G401.6 (cell line): ENCODE data around the gene NDUFC1.
"Not testable (repeated sequence)": the region's sequence is repeated elsewhere in the genome, so short reads cannot be mapped to it uniquely, and the experiment has no call there.

Source experiments
- FAIRE-seq: peaks from 2 replicates; lab custom pipeline; 2012; peaks lifted over from hg19 to GRCh38; lab: Jason Lieb, UNC

NDUFC1 gene

DNA sequence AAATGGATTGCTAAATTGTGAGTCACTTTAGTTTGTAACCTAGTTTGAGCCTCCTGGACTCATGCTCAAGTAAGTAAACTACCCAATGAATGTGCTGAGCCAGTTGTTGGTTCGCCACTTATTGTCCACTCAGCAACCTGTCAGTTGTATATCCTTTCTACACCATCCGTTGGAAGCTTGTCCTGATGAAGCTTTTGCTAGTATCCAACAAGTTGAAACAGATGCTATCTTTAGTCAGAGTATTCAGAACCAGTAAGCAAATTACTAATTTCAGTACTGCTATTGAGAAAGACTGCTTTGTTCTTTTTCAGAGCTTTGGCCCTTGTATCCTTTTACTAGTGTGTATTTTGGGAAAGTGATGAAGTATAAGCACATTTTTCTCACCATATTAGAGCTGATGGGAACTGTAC lies 5.3 kb downstream of the NDUFC1 start:
- no peak for FAIRE-seq

DNA sequence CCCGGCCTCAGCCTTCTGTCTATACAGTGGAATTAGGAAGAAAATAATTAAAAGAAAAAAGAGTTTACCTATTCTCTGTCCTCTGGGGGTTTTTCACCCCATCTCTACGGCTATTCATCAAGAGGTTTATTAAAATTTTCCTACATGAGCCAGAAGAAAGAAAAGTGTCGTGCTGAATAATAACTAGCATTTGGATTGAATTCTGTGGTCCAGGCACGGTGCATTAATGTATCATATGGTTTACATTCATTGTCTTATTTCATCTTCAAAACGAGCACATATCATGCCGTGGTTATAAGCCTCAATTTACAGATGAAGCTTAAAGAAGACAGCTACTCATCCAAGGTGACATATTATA lies 6.4 kb downstream of the NDUFC1 start:
- FAIRE-seq = no peak

DNA sequence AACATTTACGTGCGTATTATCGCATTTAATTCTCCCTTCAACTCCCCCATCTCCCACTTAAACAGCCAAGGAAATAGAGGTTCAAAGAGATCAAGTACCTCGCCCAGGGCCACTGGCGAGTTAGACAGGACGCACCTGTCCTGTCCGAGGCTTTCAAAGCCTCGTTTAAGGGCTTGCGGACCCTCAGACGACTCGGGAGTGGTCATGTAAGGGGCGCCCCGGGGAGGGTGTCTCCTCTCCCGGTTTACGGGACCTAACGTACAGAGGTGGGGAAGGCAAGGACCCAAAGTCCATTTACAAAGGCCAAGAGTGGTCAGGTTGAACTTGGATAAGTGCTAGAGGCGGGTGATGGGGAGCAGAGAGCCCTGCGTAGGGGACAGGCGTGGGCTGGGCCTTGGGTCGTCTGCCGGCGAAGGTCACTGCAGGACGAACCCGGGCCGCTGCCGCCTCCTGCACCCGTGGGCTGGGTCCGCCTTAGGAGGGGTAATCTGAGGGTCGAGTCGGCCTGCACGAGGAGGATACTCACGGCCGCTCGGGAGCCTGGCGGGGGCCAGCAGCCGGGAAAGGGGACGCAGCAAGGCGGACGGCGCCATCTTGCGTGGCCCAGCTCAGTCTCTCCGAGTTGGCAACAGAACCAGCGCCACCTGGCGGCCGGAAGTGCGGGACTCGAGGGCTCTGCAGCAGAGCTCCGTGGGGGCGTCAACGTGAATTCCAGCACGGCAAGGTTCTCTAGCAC lies 6.9 kb downstream of the NDUFC1 start:
- FAIRE-seq = peak; percentile 86

DNA sequence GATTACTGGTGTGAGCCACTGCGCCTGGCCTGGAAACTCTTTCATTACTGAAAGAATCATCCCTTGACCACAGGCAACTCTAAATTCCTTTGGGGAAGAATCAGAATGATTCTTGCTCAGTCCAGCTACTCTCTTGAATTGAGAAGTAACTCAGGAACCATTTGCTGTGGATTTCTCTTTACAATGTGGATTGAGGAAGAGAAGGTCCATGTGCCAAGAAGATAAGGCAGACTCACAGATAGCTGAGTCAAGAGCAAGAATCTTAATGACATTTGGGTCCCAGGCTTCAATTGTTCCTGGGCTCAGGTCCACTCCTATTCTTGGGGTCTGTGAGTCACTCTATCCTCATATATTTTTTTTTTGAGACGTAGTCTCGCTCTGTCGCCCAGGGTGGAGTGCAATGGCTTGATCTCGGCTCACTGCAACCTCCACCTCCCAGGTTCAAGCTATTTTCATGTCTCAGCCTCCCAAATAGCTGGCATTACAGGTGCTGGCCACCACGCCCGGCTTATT lies 16.0 kb downstream of the NDUFC1 start:
- no peak for FAIRE-seq

DNA sequence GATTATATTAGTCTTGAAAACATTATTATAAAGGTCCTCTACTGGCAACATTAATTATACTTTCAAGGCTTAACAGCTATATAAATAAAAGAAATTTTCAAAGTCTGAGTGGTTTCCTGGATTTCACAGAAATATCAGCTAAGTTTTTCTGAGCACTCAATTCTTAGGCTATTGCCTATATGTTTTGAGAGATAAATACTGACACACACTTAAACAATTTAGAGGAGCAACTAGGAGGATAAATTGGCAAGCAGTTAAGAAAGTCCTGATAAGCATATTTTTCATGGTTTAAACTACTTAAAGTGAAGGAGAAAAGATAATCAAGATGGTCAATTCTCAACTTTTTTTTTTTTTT lies 19.6 kb downstream of the NDUFC1 start:
- FAIRE-seq = no peak

DNA sequence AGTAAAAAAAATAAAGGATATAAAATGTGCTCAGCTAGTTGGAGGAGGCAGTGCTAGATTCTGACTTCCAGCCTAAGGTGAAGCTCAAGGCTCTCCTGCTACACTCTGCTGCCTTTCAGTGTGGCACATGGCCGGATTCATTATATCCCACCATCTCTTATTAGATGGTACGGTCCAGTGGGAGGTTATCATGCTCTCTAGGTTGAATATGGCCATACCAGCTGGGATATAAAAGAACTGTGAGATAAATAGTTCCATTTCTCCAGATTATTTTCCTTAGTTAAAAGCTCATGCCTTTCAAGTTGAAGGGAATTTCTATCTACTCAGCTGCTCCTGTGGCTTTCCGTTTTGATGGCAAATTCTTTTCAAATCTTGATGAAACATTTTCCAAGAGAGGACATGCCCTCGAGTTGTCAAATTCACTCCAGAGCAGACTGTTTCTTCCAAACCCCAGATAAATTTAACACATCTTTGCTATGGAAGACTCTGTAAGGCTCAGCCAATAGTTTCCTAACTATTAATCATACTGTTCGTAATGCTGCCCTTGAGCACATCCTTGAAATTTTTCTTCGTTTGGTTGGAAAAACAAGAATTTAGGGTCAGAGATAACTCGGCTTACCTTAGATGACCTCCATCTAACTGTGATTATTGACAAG lies 20.1 kb downstream of the NDUFC1 start:
- no peak for FAIRE-seq

DNA sequence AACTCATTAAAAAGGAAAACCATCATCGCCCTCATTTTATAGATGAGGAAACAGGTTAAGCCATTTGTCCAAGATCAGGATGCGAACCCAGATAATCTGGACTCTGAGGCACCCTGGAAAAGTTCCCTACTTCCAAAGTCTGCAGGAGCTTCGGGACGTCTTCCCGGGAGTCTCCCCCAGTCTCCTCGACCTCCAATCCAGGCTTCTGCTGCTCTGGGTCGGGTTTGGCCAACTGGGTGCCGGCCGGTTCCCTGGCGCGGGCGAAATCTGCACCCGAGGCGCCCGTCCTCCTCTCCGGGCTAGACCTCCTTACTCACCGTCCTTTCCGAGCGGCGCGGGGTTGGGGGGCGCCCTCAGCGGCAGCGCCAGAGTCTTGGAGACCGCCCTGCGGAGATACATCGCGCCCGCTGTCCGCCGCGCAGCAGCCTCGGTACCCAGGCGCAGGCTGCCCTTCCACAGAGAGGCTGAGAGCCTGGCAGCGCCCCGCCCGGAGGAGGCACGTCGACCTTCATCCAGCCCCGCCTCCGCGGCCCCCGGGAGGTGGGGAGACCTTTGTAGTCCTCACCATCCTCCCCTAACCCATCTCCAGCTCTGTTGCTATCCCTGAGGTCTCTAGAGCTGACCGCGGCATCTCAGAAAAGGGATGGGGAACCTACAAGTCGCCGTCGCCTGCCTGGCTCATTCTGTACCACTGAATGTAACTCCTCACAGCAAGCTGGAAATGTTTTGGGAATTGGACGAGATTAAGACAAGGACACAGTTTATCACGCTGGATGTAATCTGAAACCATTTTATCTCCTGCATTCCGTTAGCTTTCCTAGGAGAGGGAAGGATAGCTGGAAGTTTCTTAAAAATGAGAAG lies 22.3 kb downstream of the NDUFC1 start, which contains the start of gene MGARP:
TSS of gene MGARP (minus strand) at position 466 of the 861 bp plus-strand sequence. CDS start at position 399, 67 bp downstream.
- FAIRE-seq = no peak

DNA sequence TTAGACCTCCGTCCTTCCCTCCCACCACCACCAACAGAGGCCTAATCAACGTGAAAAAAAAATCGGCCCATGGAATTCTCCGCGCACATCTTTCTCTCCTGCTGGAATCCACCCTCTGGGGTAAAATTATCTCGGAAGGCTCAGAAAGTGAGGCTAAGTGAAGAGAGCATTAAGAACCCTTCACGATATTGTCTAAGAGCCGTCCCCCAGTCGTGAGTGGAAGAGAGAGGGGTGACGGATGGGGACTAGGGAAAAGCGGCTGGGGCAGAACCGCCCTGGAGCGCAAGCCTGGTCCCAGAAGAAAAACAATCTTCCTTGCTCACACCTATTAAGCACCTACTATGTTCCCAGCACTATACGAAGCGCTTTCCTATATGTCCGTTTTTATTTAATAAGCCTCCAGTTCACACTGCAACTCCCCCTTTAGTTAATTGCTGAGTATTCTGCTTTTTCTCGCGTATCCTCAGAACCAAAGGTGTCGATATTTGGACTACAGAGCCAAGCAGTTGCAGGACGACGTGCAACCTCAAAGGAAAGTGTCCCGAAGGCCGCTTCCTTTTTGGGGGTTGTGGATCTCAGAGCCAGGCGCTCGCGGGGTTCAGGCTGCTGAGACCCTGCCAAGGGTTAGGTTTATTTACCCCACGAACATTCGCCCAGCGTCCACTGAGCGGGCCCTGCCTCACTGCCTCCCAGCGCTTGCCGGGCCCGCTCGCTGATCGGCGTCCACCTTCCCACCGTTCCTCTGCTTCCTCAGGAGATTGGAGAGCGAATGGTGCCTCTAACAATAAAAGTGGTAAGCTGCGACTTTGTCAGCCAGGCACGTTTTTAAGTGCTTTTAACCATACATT lies 23.1 kb downstream of the NDUFC1 start:
- no peak for FAIRE-seq

DNA sequence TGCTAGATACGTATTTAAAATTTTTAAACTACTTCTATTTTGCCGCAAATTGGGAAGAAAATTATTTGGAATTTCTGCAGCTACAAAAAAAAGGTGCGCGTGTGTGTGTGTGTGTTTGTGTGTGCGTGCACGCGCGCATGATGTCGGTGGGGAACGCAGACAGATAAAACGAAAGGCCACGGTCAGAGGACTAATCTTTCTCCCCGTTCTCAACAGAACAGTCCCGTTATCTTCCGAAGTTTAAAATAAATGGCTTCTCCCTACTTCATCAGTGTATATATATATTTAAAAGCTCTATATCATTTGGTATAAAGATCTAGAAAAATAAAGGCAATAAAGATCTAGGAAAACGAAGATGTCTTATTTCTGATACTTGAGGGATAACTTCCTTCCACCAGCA lies 23.8 kb downstream of the NDUFC1 start:
- FAIRE-seq = no peak

DNA sequence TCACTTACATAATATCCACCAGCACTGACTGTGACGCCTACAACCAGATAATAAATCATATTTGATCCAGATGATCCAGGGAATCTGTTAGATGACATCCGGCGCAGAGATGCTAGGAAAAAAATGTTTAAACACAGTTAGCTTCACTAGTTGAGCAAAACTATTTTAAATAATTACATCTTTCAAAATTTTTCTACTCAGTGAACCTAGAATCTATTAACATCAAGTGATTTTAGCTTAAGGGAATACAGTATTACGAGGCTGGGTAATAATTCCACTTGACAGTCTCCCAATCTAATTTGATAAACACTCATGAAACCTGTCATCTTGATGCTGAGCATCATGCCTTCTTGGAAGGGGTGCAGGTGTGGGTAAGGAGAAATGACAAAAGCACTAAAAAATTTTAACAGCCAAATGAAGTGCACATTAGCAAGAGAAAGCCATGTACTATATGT lies 27.0 kb downstream of the NDUFC1 start:
- no peak for FAIRE-seq

DNA sequence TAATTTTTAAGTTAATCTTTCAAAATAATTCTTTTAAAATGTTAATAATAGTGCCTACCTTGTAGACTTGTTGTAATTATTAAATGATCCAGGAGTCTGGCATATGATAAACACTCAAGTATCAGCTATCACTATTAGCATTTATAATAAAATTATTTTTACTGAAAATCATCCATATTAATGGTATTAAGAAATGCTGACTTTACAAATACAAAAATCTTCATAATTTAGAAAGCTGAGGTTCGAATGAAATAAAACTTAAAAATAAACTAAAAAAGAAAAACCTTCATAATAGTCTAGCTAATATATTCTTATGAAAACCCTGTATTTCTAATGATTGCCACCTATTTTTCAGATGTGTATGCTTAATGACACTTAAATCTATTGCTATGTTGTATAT lies 27.5 kb downstream of the NDUFC1 start:
- peak; percentile 3 for FAIRE-seq

DNA sequence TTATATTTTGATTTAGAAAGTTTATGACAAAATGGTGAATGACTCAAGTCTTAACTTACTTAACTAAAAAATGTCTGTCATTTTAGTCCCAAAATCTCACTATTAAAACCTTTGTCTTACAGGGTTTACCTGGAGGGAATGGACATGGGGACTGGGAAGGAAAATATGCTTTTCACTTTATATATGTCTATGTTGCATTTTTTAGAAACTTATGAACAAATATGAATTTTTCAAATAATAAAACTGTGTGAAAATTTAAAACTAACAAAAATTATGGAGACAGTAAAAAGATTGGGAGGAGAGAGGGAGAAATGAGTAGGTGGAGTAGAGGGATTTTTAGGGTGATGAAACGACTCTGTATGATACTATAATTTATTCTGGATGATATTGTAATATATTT lies 28.4 kb downstream of the NDUFC1 start:
- FAIRE-seq = no peak

DNA sequence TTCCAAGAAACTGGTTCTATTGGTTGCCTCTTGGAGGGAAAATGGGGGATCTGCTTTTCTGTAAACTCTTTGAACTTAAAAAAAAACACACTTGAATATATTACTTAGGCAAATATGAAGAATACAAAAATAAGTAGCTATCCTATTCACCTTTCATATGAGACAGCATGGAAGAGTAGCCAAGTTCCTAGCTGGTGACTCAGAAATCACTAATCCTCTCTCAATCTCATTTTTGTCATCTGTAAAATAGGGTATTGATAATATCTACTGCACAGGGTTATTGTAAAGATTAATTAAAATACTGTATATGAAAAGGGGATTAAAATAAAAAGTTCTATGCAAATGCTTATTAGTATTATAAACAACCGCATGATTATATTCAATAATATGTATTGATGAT lies 35.0 kb downstream of the NDUFC1 start:
- FAIRE-seq = peak; percentile 40

DNA sequence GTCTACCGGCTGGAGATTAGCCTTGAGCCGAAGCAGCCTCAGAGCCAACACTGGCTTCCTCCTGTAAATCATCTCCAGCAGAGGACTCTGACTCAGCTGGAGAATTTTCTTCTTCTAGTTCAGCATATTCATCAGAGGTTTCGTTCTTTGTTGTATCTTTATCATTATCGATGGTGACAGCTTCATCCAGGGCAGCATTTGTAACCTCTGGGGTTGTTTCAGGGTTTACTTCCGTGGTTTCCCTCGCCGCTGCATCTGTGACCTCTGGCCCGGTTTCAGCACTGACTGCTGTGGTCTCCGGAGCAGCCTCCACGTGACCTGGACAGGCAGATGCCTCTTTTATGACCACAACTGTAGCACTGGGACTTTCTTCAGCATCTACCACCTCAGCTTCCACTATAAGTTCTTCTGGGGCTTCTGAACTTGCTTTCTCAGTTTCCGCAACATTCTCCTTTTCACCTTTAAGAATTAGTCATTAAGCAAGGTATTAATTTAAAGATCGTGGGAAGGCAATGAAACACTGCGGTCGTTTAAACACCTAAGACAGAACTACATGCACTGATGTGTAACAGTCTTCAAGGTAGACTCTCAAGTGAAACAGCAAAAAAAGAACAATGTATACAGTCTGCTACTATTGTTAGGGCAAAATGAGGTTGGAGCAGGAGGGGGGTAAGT lies 35.6 kb downstream of the NDUFC1 start:
- FAIRE-seq = no peak

DNA sequence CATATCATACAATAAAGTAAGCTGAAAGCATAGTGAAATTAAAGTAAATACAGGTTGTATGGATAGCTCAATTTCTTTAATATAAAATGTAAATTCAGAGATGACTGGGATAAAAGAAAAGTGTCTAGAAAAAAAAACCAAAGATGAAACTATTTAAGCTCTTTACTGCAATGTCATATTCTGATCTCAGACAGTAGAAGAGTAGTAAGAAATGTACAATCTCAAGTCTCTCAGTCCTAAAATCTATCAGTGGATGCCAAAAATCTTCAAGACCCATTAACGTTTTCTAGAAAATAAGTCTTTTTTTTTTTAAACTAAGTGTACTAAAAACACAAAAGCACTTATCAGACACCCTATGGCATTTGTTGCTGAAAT lies 36.1 kb downstream of the NDUFC1 start:
- FAIRE-seq = no peak

DNA sequence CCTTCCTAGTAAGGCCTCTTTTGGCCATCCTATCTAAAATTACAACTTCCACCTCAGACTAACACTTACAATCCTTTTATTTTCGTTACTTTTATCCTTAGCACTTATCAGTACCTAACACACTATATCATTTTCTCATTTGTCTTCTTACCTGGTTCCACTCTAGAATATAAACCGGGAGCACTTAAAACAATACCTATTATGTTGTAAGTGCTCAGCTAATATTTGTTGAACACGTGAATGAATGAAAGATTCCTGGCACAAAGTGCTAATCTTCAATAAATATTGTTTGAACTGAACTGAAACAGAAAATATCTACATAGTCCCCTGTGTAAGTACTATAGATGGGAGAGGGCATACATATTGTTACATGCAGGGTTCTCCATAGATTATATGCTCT lies 36.6 kb downstream of the NDUFC1 start:
- FAIRE-seq = no peak

DNA sequence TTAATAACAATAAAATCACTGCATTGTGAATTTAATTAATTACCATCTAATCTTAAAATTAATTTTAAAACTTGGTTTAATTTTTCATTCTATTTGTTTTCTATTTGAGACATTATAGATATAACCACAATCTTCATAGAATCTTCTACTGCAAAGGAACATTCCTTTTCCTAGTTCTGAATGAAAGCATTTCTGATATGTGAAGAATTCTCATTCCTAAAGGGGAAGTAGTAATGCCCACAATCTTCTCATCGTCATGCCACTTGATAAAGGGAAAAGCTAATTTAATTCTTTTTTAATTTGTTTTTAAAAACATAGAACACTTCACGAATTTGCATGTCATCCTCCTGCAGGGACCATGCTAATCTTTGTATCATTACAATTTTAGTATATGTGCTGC lies 45.9 kb downstream of the NDUFC1 start:
- no peak for FAIRE-seq

DNA sequence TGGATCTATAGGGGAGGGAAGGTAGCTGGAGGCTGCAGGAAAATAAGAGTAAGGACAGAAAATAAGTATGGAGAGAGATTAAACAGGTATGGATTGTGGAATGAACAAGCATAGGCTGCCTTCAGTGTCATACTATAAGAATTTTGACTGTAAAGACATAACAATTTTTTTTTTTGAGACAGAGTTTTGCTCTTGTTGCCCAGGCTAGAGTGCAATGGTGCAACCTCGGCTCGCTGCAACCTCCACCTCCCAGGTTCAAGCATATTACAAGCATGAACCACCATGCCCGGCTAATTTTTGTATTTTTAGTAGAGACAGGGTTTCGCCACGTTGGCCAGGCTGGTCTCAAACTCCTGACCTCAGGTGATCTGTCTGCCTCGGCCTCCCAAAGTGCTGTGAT lies 46.7 kb downstream of the NDUFC1 start:
- FAIRE-seq = not testable (repeated sequence)

DNA sequence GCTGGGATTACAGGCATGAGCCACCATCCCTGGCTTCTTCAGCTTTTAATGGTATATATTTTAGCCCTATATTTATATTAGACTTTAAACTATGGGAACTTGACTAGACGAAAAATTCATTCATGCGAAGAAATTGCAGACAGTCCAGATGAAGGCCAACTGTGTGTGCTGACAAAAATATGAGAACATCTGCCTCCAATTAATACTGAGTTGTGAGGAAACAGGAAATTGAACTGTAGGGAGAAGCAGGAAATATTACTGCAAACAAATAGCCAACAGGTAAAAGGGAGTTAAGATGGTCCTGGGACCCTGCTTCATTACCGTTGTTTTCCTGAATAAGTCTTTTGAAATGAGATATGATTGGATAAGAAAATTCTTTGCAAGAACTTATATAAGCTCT lies 48.6 kb downstream of the NDUFC1 start:
- no peak for FAIRE-seq

DNA sequence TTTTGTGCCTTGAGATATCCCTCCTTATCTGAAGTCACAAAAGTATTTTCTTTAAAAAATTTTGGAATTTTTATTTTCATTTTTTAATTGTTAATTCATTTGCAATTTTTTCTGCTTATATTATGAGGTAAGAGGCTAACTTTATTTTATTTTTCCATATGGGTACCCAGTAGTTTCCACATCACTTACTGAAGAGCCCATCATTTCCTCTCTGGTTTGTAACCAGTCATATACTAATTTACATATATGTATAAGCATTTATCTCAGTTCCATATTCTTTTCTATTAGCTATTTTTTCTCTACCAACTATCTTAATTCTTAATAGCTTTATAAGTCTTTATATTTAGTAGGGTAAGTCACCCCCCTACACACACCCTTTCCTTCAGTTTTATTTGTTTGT lies 49.2 kb downstream of the NDUFC1 start:
- no peak for FAIRE-seq

DNA sequence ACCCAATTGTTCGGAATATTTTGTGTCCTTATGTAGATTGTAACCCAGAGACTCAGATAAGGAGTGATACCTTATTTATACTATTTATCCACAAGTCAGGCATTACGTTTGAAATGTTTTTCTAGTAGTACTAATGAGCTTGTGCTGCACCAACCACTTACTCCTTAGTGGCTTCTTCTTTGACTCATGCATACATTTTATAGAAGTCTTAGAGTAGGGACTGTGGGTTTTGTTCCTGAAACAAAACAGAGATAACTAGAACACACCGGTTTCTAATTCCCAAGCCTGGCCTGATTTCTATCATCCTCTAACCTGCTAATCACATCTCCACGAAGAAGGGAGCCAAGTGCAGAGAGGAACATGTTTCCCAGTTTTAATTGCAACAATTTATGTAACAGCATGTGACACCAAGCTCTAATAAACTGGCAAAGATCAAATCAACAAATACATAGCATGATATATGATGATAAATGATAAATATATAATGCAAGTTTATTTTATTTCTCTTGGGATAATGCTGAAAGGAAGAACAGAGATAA lies 54.5 kb downstream of the NDUFC1 start:
- no peak for FAIRE-seq
